GM15510 (cell line): ENCODE data around the gene TMEM101.

Experiments used
- POLR2A ChIP-seq: IDR thresholded peaks from 3 replicates; pipeline ENCODE4 v1.6.1; 2011; ENCODE audit warnings: borderline replicate concordance; ENCODE audit not compliant: insufficient read length; ENCODE audit errors: extremely low read depth

TMEM101 gene

GRCh38 chr17:44014437-44015172 is at the start of gene TMEM101:
TMEM101 (minus strand) TSS chr17:44014963; CDS start chr17:44014952, 11 bp downstream.
- peak; percentile 78 for TF ChIP-seq POLR2A

- no peak for TF ChIP-seq POLR2A
These were observed 49.2 kb upstream of the TMEM101 start for GRCh38 chr17:44063704-44064639.

- no peak for TF ChIP-seq POLR2A
These were observed 48.1 kb upstream of the TMEM101 start for GRCh38 chr17:44062871-44063270.

GRCh38 chr17:44061446-44061845 is 46.7 kb upstream of the TMEM101 start:
- no peak for TF ChIP-seq POLR2A

GRCh38 chr17:44059101-44059892 is 44.5 kb upstream of the TMEM101 start:
- no peak for TF ChIP-seq POLR2A

GRCh38 chr17:44053125-44053872 is 38.5 kb upstream of the TMEM101 start:
- TF ChIP-seq POLR2A: no peak

GRCh38 chr17:44049294-44050060 is 34.7 kb upstream of the TMEM101 start:
- TF ChIP-seq POLR2A: no peak

- TF ChIP-seq POLR2A: no peak
These were observed 30.7 kb upstream of the TMEM101 start for GRCh38 chr17:44045486-44045885.

GRCh38 chr17:44044071-44044470 is 29.3 kb upstream of the TMEM101 start:
- TF ChIP-seq POLR2A: no peak

- TF ChIP-seq POLR2A: no peak
These were observed 28.5 kb upstream of the TMEM101 start for GRCh38 chr17:44043272-44043696.

GRCh38 chr17:44039829-44040635 is 25.3 kb upstream of the TMEM101 start:
- no peak for TF ChIP-seq POLR2A

- no peak for TF ChIP-seq POLR2A
These were observed 23.8 kb upstream of the TMEM101 start for GRCh38 chr17:44038604-44039011.
